ENCODE data around the gene MPPED1. TPM values are rescaled to one million over a fixed set of nuclear protein-coding genes. Genes with fewer than 3 reads are reported as not detected.

Gene MPPED1
- total RNA-seq, 2 donors from 2014 or later: not detected

- H3K36me3 ChIP-seq (replicated peaks in 1 of 2; ENCODE audit: insufficient read depth in 1 of 2, low read depth in 2 of 2): no peaks in the 10 kb centered on the region
- no peaks in the 10 kb centered on the region for H3K27me3 ChIP-seq
- DNase-seq (no peak), ATAC-seq (no peak)
- H3K9me3 ChIP-seq: no peaks in the 10 kb centered on the region
- no peak overlapping the region for H3K27ac ChIP-seq
- intact Hi-C loops (cut with DNase I): no loop called here
- 43 to 64% methylated on average over 8 of the region's 8 CpGs for WGBS, 2 donors
- TF ChIP-seq CTCF (IDR thresholded peaks at IDR 0.05) (no peak), POLR2A (IDR thresholded peaks at IDR 0.05) (no peak)
- no peaks in the 10 kb centered on the region for H3K4me1 ChIP-seq
- H3K4me3 ChIP-seq: no peak overlapping the region
These were observed 53.0 kb downstream of the MPPED1 start for GRCh38 chr22:43464809-43465208.

- no peak overlapping the region for H3K27ac ChIP-seq
- intact Hi-C loops (cut with DNase I): no loop called here
- H3K4me3 ChIP-seq: no peak overlapping the region
- no peaks in the 10 kb centered on the region for H3K9me3 ChIP-seq
- 67 to 70% methylated on average over 22 to 23 of the region's 23 CpGs for WGBS, 2 donors
- no peaks in the 10 kb centered on the region for H3K36me3 ChIP-seq (replicated peaks in 1 of 2; ENCODE audit: insufficient read depth in 1 of 2, low read depth in 2 of 2)
- no peaks in the 10 kb centered on the region for H3K4me1 ChIP-seq
- no peak for DNase-seq
- ATAC-seq: no peak
- TF ChIP-seq POLR2A (IDR thresholded peaks at IDR 0.05): no peak
- TF ChIP-seq CTCF (IDR thresholded peaks at IDR 0.05): no peak
- no peaks in the 10 kb centered on the region for H3K27me3 ChIP-seq
These were observed 53.6 kb downstream of the MPPED1 start for GRCh38 chr22:43465291-43466015.

- H3K9me3 ChIP-seq: no peaks in the 10 kb centered on the region
- H3K36me3 ChIP-seq (replicated peaks in 1 of 2; ENCODE audit: insufficient read depth in 1 of 2, low read depth in 2 of 2): no peaks in the 10 kb centered on the region
- DNase-seq (no peak), ATAC-seq (no peak)
- H3K27me3 ChIP-seq: no peaks in the 10 kb centered on the region
- TF ChIP-seq CTCF (IDR thresholded peaks at IDR 0.05) (no peak), POLR2A (IDR thresholded peaks at IDR 0.05) (no peak)
- 52 to 56% methylated on average over 7 of the region's 7 CpGs for WGBS, 2 donors
- no peaks in the 10 kb centered on the region for H3K4me1 ChIP-seq
- intact Hi-C loops (cut with DNase I): no loop called here
- no peak overlapping the region for H3K27ac ChIP-seq
- no peak overlapping the region for H3K4me3 ChIP-seq
These were observed 54.9 kb downstream of the MPPED1 start for GRCh38 chr22:43466710-43467109.

- intact Hi-C loops (cut with DNase I): no loop called here
These were observed 55.6 kb downstream of the MPPED1 start for GRCh38 chr22:43467216-43467940.

GRCh38 chr22:43470253-43470652, 58.4 kb downstream of the MPPED1 start:
- 61 to 64% methylated on average over 3 of the region's 3 CpGs for WGBS, 2 donors
- TF ChIP-seq POLR2A (IDR thresholded peaks at IDR 0.05) (no peak), CTCF (IDR thresholded peaks at IDR 0.05) (no peak)
- intact Hi-C loops (cut with DNase I): no loop called here
- H3K36me3 ChIP-seq (replicated peaks in 1 of 2; ENCODE audit: insufficient read depth in 1 of 2, low read depth in 2 of 2): no peaks in the 10 kb centered on the region
- H3K27ac ChIP-seq: no peak overlapping the region
- no peaks in the 10 kb centered on the region for H3K9me3 ChIP-seq
- DNase-seq (no peak), ATAC-seq (no peak)
- no peaks in the 10 kb centered on the region for H3K4me1 ChIP-seq
- H3K4me3 ChIP-seq: no peak overlapping the region
- H3K27me3 ChIP-seq: no peaks in the 10 kb centered on the region

More at GRCh38 chr22:43467216-43467940, 55.6 kb downstream of the MPPED1 start:
- H3K36me3 ChIP-seq (replicated peaks in 1 of 2; ENCODE audit: insufficient read depth in 1 of 2, low read depth in 2 of 2): no peaks in the 10 kb centered on the region
- H3K27ac ChIP-seq: no peak overlapping the region
- no peaks in the 10 kb centered on the region for H3K9me3 ChIP-seq
- 56 to 60% methylated on average over 17 to 21 of the region's 21 CpGs for WGBS, 2 donors
- ATAC-seq (no peak), DNase-seq (no peak)
- TF ChIP-seq POLR2A (IDR thresholded peaks at IDR 0.05): no peak
- no peak overlapping the region for H3K4me3 ChIP-seq
- no peaks in the 10 kb centered on the region for H3K4me1 ChIP-seq
- H3K27me3 ChIP-seq: no peaks in the 10 kb centered on the region

Data from body of pancreas (tissue), 4 donors.